IMR-90 (cell line): ENCODE measurements around the gene PDZD2.

Experiments
- BHLHE40 ChIP-seq: fragments of 150-350 bp; IDR thresholded peaks from 2 replicates; pipeline ENCODE4 v1.6.1; 2016; ENCODE audit warnings: mild to moderate bottlenecking, low read depth, low read length
- CEBPB ChIP-seq: IDR thresholded peaks from 2 replicates; pipeline ENCODE4 v1.6.1; 2012; ENCODE audit warnings: low read depth, low read length, improper control_type of control experiment
- MAFK ChIP-seq: IDR thresholded peaks from 2 replicates; pipeline ENCODE4 v1.6.1; 2012; ENCODE audit warnings: low read depth, low read length, improper control_type of control experiment
- MXI1 ChIP-seq: IDR thresholded peaks from 2 replicates; pipeline ENCODE4 v1.6.1; 2012; ENCODE audit warnings: low read depth, mild to moderate bottlenecking, low read length, moderate library complexity, borderline replicate concordance
- NFE2L2 ChIP-seq: fragments of 150-350 bp; IDR thresholded peaks from 2 replicates; pipeline ENCODE4 v1.6.1; 2016; ENCODE audit warnings: low read depth, mild to moderate bottlenecking, low read length
- POLR2A ChIP-seq: IDR thresholded peaks from 2 replicates; pipeline ENCODE4 v1.6.1; 2012; ENCODE audit warnings: mild to moderate bottlenecking, low read depth, low read length
- RAD21 ChIP-seq: IDR thresholded peaks from 2 replicates; pipeline ENCODE4 v1.6.1; 2012; ENCODE audit warnings: low read length, improper control_type of control experiment
- RFX5 ChIP-seq: IDR thresholded peaks from 2 replicates; pipeline ENCODE4 v1.8.0; 2012; ENCODE audit warnings: low read depth, mild to moderate bottlenecking, low read length, moderate library complexity
- TF ChIP-seq, protein P1 (sequence below): conservative IDR thresholded peaks from 2 replicates; pipeline ENCODE4 v1.5.1; 2012; ENCODE audit warnings: mild to moderate bottlenecking, low read depth, low read length, improper control_type of control experiment
- TF ChIP-seq, protein P2 (sequence below): fragments of 150-350 bp; IDR thresholded peaks from 2 replicates; pipeline ENCODE4 v1.6.1; 2017; ENCODE audit warnings: mild to moderate bottlenecking, antibody characterized with exemption, low read length, low read depth
- TF ChIP-seq, protein P3 (sequence below): fragments of 150-350 bp; IDR thresholded peaks from 2 replicates; pipeline ENCODE4 v1.6.1; 2016; ENCODE audit warnings: low read depth, mild to moderate bottlenecking, low read length, moderate library complexity, borderline replicate concordance

DNA sequence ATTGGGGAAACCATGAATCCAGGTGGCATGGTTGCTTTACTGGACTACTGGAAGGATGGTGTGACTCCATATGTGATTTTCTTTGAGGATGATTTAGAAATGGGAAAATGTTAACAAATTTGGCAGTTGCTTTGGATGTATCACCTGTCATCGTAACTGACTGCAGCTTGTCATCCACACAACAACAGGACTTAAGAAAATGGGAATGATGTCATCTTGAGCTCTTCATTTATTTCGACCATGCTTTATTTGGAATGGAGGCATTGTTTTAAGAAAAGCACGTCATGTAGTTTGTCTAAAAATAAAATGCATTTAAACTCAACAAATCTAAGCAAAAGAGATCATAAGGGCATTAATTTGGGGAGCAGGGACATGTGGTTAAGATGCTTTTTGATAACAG, 270.1 kb downstream of the PDZD2 start:
- TF ChIP-seq MXI1 (no peak), MAFK (no peak), BHLHE40 (no peak), POLR2A (no peak), CEBPB (no peak), RAD21 (no peak), NFE2L2 (no peak), RFX5 (no peak)
- TF ChIP-seq, protein P1, sequence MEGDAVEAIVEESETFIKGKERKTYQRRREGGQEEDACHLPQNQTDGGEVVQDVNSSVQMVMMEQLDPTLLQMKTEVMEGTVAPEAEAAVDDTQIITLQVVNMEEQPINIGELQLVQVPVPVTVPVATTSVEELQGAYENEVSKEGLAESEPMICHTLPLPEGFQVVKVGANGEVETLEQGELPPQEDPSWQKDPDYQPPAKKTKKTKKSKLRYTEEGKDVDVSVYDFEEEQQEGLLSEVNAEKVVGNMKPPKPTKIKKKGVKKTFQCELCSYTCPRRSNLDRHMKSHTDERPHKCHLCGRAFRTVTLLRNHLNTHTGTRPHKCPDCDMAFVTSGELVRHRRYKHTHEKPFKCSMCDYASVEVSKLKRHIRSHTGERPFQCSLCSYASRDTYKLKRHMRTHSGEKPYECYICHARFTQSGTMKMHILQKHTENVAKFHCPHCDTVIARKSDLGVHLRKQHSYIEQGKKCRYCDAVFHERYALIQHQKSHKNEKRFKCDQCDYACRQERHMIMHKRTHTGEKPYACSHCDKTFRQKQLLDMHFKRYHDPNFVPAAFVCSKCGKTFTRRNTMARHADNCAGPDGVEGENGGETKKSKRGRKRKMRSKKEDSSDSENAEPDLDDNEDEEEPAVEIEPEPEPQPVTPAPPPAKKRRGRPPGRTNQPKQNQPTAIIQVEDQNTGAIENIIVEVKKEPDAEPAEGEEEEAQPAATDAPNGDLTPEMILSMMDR = no peak
- TF ChIP-seq, protein P2, sequence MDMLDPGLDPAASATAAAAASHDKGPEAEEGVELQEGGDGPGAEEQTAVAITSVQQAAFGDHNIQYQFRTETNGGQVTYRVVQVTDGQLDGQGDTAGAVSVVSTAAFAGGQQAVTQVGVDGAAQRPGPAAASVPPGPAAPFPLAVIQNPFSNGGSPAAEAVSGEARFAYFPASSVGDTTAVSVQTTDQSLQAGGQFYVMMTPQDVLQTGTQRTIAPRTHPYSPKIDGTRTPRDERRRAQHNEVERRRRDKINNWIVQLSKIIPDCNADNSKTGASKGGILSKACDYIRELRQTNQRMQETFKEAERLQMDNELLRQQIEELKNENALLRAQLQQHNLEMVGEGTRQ = no peak
- TF ChIP-seq, protein P3, sequence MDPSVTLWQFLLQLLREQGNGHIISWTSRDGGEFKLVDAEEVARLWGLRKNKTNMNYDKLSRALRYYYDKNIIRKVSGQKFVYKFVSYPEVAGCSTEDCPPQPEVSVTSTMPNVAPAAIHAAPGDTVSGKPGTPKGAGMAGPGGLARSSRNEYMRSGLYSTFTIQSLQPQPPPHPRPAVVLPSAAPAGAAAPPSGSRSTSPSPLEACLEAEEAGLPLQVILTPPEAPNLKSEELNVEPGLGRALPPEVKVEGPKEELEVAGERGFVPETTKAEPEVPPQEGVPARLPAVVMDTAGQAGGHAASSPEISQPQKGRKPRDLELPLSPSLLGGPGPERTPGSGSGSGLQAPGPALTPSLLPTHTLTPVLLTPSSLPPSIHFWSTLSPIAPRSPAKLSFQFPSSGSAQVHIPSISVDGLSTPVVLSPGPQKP = no peak
